ENCODE measurements around the gene SAT1. TPM values are rescaled to one million over a fixed set of nuclear protein-coding genes. Genes with fewer than 3 reads are reported as not detected.

SAT1 gene
- polyA plus RNA-seq, 12 donors: 31.7 to 113 (median 46.3) TPM; not detected in 1

DNA sequence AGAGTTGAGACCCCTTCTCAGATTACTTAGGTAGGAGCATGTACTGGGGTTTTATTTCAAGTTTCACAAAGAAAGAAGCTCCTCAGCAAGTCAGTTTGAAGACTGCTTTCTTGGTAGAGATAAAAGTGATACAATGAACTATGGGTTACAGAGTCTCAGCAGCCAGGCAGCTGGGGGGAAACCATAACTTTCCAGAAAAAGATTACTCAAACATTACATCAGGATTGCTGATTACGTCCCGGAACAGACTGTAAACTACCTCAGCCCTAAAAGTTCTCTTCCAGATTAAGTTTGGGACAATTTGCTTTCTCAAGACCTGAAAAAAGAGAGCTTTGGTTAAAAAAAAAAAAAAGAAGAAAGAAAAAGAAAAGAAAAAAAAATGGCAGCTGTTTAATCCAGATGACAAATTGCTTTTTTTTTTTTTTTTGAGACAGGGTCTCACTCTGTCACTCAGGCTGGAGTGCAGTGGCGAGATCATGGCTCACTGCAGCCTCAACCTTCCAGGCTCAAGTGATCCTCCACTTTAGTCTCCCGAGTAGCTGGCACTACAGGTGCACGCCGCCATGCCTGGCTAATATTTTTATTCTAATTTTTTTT lies 16.6 kb downstream of the SAT1 start:
- DNase-seq: no peak

DNA sequence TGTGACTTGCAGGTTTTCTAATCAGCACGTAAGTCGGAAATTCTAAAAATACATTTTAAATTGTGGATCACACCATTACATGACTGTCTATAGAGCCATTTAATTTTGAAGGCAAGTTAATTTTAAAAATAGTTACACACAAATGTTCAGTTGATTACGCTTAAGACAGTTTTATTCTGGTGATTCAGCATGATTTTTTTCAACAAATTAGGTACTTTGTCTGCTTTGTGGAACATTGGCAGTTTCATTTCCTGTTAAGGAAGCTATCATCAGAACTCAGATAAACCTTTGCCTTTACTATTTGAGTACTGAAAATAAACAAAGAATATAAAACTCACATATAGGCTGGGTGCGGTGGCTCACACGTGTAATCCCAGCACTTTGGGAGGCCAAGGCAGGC lies 19.5 kb downstream of the SAT1 start:
- no peak for DNase-seq

DNA sequence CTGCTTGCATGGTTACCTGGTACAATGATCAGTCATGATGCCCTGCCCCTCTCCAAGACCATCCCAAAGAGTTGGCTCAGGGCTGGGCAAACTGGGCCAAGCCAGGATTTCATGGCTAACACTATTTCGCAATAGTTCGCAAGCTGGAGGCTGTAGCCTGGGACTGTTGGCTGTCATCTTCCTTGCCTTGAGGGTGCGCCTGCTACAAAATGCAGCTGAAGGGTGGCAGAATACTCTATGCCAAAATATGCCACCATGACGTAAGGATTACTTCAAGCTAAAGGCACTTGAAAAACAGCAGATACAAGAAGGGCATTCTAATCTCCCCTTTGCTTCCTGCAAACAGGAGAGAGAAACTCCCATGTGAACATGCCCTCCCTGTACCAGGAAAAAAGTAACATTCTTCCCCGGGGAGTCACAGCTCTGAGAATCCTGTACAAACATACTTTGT lies 21.0 kb downstream of the SAT1 start:
- no peak for DNase-seq

DNA sequence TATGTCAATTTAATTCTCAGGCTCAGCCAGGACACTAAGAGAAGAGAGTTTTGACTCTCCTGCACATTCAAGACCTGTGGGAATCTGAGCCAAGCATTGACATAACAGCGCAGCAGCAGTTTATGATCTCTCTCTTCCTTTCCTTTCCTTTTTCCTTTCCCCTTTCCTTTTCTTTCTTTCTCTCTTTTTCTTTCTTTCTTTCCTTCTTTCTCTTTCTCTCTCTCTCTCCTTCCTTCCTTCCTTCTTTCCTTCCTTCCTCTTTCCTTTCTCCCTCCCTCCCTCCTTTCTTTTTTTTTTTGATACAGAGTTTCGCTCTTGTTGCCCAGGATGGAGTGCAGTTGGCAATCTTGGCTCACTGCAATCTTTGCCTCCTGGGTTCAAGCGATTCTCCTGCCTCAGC lies 21.6 kb downstream of the SAT1 start:
- no peak for DNase-seq

DNA sequence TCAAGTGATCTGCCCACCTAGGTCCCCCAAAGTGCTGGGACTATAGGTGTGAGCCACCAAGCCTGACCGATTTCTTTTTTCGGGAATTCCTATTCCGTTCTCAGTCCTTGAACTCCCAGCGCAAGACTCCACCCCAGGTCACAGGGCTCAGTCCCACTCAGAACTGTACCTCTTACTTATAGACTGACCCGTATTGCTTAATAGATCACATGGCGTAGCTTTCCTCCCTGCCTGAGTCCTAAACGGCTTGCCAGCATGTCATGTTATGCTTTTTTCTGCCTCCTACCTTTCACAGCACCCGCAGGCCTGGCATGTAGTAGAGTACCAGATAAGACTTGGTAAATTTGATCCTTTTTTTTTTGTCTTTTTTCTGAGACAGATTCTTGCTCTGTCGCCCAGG lies 22.4 kb downstream of the SAT1 start:
- DNase-seq: no peak

DNA sequence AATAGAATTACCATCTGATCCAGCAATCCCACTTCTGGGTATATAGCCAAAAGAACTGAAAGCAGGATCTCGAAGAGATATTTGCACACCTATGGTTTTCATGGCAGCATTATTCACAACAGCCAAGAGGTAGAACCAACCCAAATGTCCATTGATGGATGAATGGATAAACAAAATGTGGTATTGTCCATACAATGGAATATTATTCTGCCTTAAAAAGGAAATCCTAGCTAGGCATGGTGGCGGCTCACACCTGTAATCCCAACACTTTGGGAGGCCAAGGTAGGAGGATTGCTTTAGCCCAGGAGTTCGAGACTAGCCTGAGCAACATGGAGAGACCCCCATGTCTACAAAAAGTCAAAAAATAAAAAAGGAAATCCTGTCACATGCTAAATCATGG lies 27.3 kb downstream of the SAT1 start:
- DNase-seq: no peak

DNA sequence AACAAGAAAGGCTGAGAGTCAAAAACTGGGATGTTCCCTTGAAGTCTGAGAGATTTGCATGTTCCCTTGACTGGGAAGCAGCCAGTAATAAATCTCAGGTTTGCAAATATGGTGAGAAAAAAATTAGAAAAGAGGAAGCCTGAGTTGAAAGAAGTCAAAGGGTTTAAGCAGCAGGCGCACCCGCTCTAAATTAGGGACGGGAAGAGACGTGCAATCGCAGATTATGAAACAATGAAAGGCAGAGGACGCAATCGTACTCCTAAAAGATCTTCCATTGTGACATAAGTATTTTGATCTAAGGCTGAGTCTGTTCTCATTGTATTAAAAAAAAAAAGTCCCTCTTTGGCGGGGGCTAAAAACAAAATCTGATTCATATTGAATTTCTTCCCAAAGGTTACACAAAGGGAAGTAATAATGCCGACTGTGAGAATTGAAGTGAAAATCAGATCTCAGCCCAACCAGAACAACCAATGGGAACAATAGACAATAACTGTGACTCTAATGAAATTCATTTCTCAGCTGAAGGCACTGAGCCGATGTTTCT lies 28.2 kb downstream of the SAT1 start:
- DNase-seq: no peak

DNA sequence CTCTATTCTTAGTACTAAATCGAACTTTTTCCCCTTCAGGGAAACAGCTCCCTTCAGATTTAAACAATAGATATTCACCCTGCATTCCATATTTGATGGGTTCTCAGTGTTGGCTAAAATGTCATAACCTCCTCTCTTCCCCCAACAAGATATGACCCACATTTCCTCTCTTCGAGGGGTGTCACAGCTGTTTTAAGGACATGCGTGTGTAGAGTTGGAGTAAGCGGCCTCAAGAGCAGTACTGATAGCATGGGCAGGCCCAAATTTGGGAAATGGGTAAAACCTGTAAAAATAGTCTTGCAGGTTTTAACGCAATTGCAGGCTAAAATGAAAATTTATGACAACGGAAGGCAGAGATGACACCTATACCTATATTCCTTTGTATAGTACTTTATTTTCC lies 28.7 kb downstream of the SAT1 start:
- no peak for DNase-seq

DNA sequence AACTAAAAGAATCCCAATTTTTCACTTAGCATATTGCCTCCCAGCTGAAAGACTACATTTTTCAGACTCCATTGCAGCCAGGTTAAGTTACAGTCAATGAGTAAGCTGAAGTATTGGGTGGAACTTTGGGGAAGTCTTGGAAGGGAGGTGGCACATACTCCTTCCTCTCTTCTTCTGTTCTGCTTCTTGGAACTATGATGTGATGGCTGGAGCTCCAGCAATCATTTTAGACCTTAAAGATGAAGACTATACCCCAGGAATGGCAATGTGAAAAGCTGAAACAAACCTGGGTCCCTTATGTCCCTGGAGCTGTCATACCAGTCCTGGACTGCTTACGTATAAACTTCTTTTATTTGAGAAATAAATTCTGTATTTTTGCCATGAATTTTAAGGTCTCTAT lies 30.8 kb downstream of the SAT1 start:
- no peak for DNase-seq

DNA sequence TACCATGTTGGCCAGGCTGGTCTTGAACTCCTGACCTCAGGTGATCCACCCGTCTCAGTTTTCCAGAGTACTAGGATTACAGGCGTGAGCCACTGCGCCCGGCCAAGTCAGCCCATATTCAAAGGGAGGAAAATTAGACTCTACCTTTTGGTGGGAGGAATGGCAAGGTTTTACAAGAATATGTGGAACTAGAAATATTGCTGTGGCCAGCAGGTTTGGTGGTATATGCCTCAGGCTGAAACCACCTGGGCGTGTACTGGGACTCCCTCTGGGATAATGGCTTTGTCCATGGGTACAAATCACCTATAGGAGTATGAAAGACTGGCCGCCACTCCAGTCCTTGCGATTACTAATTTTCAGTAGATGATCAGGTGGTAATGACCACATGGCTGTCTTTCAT lies 32.4 kb downstream of the SAT1 start:
- no peak for DNase-seq

DNA sequence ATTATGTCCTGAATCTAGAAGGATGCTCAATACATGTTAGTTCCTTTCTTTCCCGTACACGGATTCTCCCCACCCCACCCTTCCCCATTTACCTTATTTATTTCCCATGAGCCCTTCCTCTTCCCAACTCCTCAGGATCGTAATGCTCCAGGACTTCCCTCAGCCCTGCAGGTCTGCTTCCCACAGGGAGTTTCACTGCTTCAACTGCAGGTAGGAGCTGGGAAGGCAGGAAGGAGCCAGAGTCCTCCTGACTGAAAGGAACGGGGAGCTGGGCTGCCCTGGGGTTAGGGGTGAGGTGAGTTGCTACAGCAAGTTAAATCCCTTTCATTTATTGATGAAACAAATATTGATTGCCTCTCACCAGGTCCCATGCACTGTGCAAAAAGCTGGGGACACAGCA lies 33.2 kb downstream of the SAT1 start:
- DNase-seq: no peak

DNA sequence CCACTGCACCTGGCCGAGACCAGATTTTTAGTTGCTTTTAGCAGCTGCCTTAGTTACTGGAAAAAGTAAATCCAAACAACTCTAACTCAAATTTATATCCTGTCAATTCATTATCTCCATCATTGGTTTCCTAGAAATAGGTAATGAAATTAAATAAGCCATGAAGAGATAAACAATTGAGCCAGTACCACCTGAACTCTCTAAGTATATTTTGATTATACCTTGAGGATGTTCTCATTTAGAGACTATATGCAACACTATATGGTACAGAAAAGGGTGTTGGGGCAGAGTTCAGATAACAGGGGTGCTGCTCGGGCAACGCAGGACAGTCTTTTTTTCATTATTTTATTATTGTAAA lies 35.0 kb downstream of the SAT1 start:
- DNase-seq: no peak

DNA sequence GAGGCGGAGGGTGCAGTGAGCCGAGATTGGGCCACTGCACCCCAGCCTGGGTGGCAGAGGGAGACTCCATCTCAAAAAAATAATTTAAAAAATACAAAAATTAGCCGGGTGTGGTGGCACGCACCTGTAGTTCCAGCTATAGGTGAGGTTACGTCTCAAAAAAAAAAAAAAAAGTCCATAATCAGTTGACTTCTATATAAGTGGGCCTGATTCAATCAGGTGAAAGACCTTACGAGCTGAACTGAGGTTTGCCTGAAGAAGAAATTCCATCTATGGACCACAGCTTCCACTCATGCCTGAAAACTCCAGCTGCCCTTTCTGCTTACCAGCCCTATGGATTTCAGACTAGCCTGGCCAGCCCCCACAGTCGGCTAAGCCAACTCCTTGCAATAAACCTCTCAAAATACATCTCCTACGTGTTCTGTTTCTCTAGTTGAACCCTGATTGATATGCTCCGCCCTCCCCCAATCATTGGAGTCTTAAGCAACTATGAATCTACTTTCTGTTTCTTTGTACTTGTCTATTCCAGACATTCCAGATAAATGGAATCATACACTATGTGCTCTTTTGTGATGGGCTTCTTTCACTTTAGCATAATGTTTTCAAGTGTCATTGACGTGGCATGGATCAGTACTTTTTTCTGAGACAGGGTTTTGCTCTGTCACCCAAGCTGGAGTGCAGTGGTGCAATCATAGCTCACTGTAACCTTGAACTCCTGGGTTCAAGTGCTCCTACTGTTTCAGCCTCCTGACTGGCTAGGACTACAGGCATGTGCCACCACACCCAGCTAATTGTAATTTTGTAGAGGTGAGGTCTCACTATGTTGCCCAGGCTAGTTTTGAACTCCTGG lies 36.6 kb downstream of the SAT1 start:
- no peak for DNase-seq

DNA sequence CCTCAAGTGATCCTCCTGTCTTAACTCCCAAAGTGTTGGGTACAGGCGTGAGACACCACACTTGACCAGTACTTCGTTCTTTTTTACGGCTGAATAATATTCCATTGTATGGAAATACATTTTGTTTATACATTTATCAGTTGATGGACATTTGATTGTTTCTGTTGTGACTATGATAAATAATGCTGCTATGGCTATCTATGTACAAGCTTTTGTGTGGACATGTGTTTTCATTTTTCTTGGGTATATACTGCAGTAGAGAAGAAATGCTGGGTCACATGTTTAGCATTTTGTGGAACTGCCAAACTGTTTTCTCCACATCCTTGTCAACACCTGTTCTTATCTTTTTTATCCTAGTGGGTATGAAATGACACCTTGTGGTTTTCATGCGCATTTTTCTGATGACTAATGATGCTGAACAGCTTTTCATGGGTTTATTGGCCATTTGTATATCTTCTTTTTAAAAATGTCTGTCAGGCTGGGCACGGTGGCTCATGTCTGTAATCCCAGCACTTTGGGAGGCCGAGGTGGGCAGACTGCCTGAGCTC lies 37.3 kb downstream of the SAT1 start:
- no peak for DNase-seq

DNA sequence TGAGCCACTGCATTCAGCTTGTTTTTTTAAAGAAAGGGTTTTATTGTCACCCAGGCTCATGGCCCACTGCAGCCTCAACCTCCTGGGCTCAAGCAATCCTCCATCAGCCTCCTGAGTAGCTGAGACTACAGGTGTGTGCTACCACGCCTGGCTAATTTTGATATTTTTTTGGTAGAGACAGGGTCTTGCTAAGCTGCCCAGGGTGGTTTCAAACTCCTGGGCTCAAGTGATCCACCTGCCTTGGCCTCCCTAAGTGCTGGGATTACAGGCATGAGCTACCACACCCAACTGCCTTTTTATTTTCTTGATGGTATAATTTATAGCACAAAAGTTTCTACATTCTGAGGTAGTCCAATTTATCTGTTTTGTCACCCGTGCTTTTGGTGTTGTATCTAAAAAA lies 38.9 kb downstream of the SAT1 start:
- no peak for DNase-seq

DNA sequence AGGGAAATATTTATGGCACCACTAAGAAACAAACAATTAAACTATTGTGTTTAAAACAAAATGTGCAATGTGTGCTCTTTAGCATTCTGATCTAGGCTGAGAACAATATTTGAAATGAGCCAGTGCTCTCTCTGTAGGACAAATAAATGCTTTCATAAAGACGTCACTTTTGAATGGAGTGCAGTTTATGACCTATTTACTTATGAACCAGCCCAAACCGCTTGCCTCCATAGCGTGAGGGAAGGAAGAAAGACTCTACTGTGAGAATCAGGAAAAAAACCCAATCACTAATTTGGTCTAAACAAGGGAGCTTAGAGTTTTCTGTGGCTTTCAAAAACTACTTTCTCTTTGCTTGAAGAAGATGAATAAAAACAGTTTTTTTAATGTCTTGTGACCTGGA lies 39.4 kb downstream of the SAT1 start:
- no peak for DNase-seq

DNA sequence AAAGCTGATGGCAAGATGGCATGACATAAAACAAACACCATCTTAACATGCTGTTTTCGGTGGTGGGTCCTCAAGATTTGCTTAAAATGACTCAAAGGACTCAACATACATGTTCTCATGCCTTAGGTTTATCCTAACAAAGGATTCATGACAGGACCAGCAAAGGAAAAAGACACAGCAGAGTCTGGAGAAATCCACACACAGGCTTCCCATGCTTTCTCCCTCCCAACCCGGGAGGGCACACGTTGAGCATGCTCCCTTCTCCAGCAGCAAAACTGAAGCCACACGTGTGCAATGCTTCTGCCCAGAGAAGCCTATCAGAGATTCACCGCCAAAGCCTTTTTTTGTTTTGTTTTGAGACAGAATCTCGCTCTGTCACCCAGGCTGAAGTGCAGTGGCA lies 39.9 kb downstream of the SAT1 start:
- no peak for DNase-seq

DNA sequence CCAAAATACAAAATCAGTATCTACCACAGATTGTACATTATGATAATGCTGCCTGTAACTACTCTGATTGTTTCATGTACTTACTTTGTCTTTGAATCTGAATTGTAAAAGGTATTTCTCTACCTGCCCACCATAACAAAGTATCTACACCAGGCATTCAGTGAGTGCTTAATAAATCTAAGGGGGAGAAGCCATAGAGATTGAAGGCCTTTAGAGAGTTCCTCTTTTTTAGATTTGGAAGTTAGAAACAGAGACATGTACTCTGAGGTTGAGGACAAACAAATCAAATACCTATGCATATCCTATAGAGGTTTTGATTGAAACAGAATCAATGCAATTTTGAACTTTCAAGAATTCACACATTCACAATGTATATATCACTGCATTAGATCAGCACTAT lies 42.7 kb downstream of the SAT1 start:
- DNase-seq: no peak

DNA sequence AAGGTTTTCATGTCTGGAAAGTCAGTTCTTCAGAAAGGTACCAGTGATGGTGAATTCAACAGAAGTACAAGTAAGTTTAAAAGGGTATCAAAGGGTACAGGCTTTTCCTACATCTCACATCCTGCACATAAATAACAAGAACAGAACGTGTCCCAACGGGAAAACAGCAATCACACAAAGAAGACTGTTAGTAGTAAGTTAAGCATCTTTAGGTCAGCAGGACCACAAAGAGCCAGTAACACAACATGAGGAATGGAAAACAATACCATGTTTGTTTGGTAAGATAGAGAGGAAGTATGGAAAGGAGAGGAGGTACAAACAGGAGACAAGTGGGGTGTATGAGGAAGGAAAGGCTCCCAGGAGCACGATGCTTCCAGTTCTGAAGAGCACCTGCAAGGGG lies 43.2 kb downstream of the SAT1 start:
- no peak for DNase-seq

DNA sequence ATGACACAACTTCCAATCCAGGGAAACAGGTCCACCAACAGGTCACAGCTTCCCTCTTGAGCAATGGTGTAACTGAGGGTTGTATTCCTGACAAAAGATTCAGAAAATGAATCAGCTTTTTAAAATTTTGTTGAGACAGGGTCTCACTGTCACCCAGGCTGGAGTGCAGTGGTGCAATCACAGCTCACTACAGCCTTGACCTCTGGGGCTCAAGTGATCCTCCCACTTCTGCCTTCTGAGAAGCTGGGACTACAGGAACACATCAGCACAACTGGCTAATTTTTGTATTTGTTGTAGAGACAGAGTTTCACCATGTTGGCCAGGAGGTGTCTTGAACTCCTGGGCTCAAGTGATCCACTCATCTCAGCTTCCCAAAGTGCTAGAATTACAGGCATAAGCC lies 43.7 kb downstream of the SAT1 start:
- DNase-seq: no peak

DNA sequence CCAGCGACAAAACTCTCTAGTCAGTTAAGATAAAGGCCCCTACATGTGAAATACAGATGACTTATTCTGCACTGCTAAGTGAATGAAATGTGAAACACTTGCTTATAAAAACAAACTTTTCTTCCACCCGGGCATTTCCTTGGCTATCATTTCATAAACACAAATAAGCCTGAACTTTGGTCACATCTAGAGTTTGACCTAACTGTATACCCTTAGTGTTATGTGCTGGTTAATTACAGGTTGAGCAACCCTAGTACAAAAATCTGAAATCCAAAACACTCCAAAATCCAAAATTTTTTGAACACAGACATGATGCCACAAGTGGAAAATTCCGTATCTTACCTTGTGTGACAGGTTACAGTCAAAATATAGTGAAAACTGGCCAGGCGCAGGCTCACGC lies 45.9 kb downstream of the SAT1 start:
- DNase-seq: no peak

DNA sequence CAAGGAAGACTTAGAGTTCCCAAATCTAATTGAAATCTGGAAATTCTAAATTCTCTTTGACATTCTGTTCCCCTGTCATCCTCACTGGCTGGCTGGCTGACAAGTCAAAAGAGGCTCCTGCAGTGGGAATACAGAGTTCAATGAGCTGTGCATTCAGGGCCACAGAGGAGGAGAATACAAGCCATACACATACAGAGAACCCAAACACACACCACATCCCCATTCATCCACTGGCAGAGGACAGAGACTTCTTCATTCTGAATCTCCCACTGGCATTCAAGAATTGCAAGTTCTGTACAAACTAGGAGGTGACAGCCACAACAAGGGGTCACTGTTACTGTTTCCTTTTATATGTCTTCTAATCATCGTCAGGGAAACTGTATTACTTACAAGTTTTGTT lies 49.7 kb downstream of the SAT1 start:
- DNase-seq: no peak

Data from muscle of arm (tissue), 12 donors.